Type B pancreatic cell (in vitro differentiated cells): Measurements from ENCODE around the gene AKAP8L. TPM values are rescaled to one million over a fixed set of nuclear protein-coding genes. Genes with fewer than 3 reads are reported as not detected.
"Not testable (repeated sequence)": the region's sequence is repeated elsewhere in the genome, so short reads cannot be mapped to it uniquely, and the experiment has no call there.

ENCODE experiments used
- DNase-seq: peaks from one replicate; pipeline ENCODE4 v3.0.0; 2021; ENCODE audit warnings: mixed read lengths; ENCODE audit not compliant: unreplicated experiment; ENCODE audit errors: extremely low spot score
- H3K27ac Mint-ChIP-seq: 2 replicates; pipeline ENCODE4 v1.8.0; 2021; ENCODE audit warnings: mild to moderate bottlenecking, mixed read lengths
- H3K27me3 Mint-ChIP-seq: 2 replicates; pipeline ENCODE4 v1.8.0; 2021; ENCODE audit warnings: mixed read lengths
- H3K36me3 Mint-ChIP-seq: 2 replicates; pipeline ENCODE4 v1.8.0; 2021; ENCODE audit warnings: mixed read lengths
- H3K4me1 Mint-ChIP-seq: one replicate; pipeline ENCODE4 v1.8.0; 2021; ENCODE audit warnings: mixed read lengths; ENCODE audit not compliant: unreplicated experiment
- H3K4me3 Mint-ChIP-seq: 2 replicates; pipeline ENCODE4 v1.8.0; 2021; ENCODE audit warnings: mild to moderate bottlenecking, mixed read lengths
- H3K9me3 Mint-ChIP-seq: 2 replicates; pipeline ENCODE4 v1.8.0; 2021; ENCODE audit warnings: mixed read lengths
- CTCF ChIP-seq: fragments of 200-600 bp; sonication (generic); conservative IDR thresholded peaks from 2 replicates; pipeline ENCODE4 v1.5.0; 2021; ENCODE audit warnings: antibody characterized with exemption, mild to moderate bottlenecking
- total RNA-seq: library from RNA; stranded (reverse); gene quantifications from 2 replicates; pipeline ENCODE4 v1.2.1, GENCODE V29; 2021; ENCODE audit warnings: low replicate concordance

AKAP8L gene
- total RNA-seq, 1 donor from 2014 or later = 166 TPM

- Mint-ChIP-seq H3K9me3 (no peaks in the 10 kb centered on the region), H3K36me3 (peaks cover 8% of the 10 kb centered on the region), H3K27me3 (no peaks in the 10 kb centered on the region)
Observed at GRCh38 chr19:15340086-15340485, 78.7 kb downstream of the AKAP8L start.

GRCh38 chr19:15337202-15337601 is 81.6 kb downstream of the AKAP8L start:
- no peak for TF ChIP-seq CTCF
- no peak for DNase-seq
- Mint-ChIP-seq H3K4me1 (no peaks in the 10 kb centered on the region), H3K4me3 (no peak overlapping the region), H3K36me3 (no peaks in the 10 kb centered on the region), H3K27ac (no peak overlapping the region), H3K9me3 (no peaks in the 10 kb centered on the region), H3K27me3 (no peaks in the 10 kb centered on the region)

More at GRCh38 chr19:15340086-15340485, 78.7 kb downstream of the AKAP8L start:
- Mint-ChIP-seq H3K27ac (no peak overlapping the region), H3K4me3 (no peak overlapping the region), H3K4me1 (no peaks in the 10 kb centered on the region)
- DNase-seq = no peak
- TF ChIP-seq CTCF = no peak

- DNase-seq, H3K4me3 Mint-ChIP-seq, H3K4me1 Mint-ChIP-seq, H3K36me3 Mint-ChIP-seq, H3K27me3 Mint-ChIP-seq, H3K9me3 Mint-ChIP-seq, H3K27ac Mint-ChIP-seq: not testable (repeated sequence)
Observed at GRCh38 chr19:15335992-15336391, 82.8 kb downstream of the AKAP8L start.

GRCh38 chr19:15332311-15332996 is 86.3 kb downstream of the AKAP8L start, which contains the start of gene BRD4:
Gene BRD4 (minus strand): TSS chr19:15332539. CDS start chr19:15273099, 59,440 bp downstream.
- Mint-ChIP-seq H3K27me3 (no peaks in the 10 kb centered on the region), H3K9me3 (no peaks in the 10 kb centered on the region), H3K4me1 (peaks cover 32% of the 10 kb centered on the region), H3K36me3 (peaks cover 10% of the 10 kb centered on the region), H3K4me3 (peak within 1 kb of the TSS; percentile 99), H3K27ac (peak within 1 kb of the TSS; percentile 97)
- DNase-seq = peak; percentile 88
- no peak for TF ChIP-seq CTCF

GRCh38 chr19:15331419-15332310 is 87.1 kb downstream of the AKAP8L start:
- Mint-ChIP-seq H3K36me3 (peaks cover 10% of the 10 kb centered on the region), H3K4me3 (peak overlapping the region; percentile 99), H3K27ac (peak overlapping the region; percentile 97), H3K4me1 (peaks cover 38% of the 10 kb centered on the region), H3K9me3 (no peaks in the 10 kb centered on the region), H3K27me3 (no peaks in the 10 kb centered on the region)
- no peak for TF ChIP-seq CTCF
- DNase-seq = no peak
